Activated B cell treated with CpG ODN at 0.5 μM for 24 hours (primary cell): ENCODE results near the gene NR6A1. TPM values are rescaled to one million over a fixed set of nuclear protein-coding genes. Genes with fewer than 3 reads are reported as not detected.

Experiments used
- ATAC-seq: fragments of 200-7000 bp; cut with Tn5 transposase; one replicate; pipeline ENCODE4 v1.10.0; 2021; ENCODE audit warnings: low read depth, mild to moderate bottlenecking, moderate library complexity
- CTCF ChIA-PET: fragments of 350-600 bp; sonication (Branson Sonifier 250); formaldehyde crosslinking; loops from one replicate; lab custom pipeline; 2021; ENCODE audit warnings: antibody characterized with exemption; lab: Charles Lee
- POLR2A ChIA-PET: fragments of 350-600 bp; sonication (Branson Sonifier 250); formaldehyde crosslinking; loops from one replicate; lab custom pipeline; 2021; ENCODE audit warnings: antibody characterized with exemption; lab: Charles Lee
- DNase-seq: peaks from one replicate; pipeline ENCODE4 v3.0.0; 2022
- H3K27ac Mint-ChIP-seq: one replicate; pipeline ENCODE4 v1.8.0; 2020; ENCODE audit warnings: mixed read lengths
- H3K27me3 Mint-ChIP-seq: one replicate; pipeline ENCODE4 v1.8.0; 2021; ENCODE audit warnings: mixed read lengths
- H3K36me3 Mint-ChIP-seq: one replicate; pipeline ENCODE4 v1.8.0; 2021; ENCODE audit warnings: low read depth, mixed read lengths
- H3K4me1 Mint-ChIP-seq: one replicate; pipeline ENCODE4 v1.8.0; 2021; ENCODE audit warnings: mixed read lengths
- H3K4me3 Mint-ChIP-seq: one replicate; pipeline ENCODE4 v1.8.0; 2020; ENCODE audit warnings: mild to moderate bottlenecking, mixed read lengths
- H3K9me3 Mint-ChIP-seq: one replicate; pipeline ENCODE4 v1.8.0; 2020; ENCODE audit warnings: mixed read lengths
- intact Hi-C: fragments of 100-400 bp; cut with micrococcal nuclease; formaldehyde crosslinking; loops from one replicate; pipeline ENCODE4 v1.15.1; 2024
- total RNA-seq: library from RNA; stranded (reverse); gene quantifications from 2 replicates; pipeline ENCODE4 v1.2.3, GENCODE V29; 2022
- TF ChIP-seq, protein P1 (sequence below): fragments of 200-600 bp; IDR thresholded peaks from one replicate; pipeline ENCODE4 v1.8.0; 2022; ENCODE audit warnings: antibody characterized with exemption, mild to moderate bottlenecking

NR6A1 gene
- total RNA-seq, 1 donor from 2014 or later: 3.1 TPM

DNA sequence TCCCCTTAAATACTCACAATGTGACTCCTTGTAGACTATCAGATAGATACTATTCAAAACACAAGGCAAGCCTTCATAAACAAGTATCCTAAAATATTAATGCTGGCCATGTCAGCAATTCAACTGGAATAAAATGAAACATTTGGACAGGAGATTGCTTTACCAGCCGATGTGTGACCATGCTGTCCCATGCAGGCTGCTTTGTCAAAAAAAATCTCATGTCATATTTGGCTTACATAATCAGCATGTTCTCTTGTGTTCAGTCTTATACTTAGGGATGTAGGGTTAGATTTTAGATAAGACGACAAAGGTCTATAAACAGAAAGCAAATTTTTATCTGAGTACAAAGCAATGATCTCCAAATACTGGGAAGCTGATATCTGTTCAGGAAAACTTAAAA is 108.5 kb downstream of the NR6A1 start:
- no peak for ATAC-seq
- H3K4me3 Mint-ChIP-seq: no peak overlapping the region
- POLR2A ChIA-PET: no interaction called here
- no peaks in the 10 kb centered on the region for H3K27me3 Mint-ChIP-seq
- TF ChIP-seq, protein P1, sequence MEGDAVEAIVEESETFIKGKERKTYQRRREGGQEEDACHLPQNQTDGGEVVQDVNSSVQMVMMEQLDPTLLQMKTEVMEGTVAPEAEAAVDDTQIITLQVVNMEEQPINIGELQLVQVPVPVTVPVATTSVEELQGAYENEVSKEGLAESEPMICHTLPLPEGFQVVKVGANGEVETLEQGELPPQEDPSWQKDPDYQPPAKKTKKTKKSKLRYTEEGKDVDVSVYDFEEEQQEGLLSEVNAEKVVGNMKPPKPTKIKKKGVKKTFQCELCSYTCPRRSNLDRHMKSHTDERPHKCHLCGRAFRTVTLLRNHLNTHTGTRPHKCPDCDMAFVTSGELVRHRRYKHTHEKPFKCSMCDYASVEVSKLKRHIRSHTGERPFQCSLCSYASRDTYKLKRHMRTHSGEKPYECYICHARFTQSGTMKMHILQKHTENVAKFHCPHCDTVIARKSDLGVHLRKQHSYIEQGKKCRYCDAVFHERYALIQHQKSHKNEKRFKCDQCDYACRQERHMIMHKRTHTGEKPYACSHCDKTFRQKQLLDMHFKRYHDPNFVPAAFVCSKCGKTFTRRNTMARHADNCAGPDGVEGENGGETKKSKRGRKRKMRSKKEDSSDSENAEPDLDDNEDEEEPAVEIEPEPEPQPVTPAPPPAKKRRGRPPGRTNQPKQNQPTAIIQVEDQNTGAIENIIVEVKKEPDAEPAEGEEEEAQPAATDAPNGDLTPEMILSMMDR: no peak
- intact Hi-C loops: no loop called here
- H3K4me1 Mint-ChIP-seq: peaks cover 29% of the 10 kb centered on the region
- CTCF ChIA-PET: no interaction called here
- H3K36me3 Mint-ChIP-seq: peaks cover 3% of the 10 kb centered on the region
- no peaks in the 10 kb centered on the region for H3K9me3 Mint-ChIP-seq
- DNase-seq: no peak
- no peak overlapping the region for H3K27ac Mint-ChIP-seq

DNA sequence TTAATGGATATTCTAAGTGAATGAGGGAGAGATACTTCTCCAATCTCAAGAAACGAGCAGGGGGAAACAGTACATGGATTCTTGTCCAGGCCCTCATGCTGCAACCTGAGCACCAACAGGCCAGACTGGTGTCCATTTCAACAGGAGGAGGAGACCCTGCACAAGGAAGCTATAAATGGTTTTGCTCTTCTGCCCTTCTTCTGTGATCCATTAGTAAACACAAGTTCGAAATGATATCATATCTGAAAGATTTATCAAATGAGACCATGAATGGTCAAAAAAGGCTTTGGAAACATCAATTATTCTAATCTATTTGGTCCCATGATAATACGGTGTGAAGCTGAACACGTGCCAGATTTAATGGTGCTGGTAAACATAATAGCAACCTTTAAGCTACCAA is 109.8 kb downstream of the NR6A1 start:
- DNase-seq: no peak
- no peak for ATAC-seq
- peak overlapping the region; percentile 28 for H3K4me3 Mint-ChIP-seq
- no peaks in the 10 kb centered on the region for H3K27me3 Mint-ChIP-seq
- intact Hi-C loops: no loop called here
- H3K27ac Mint-ChIP-seq: no peak overlapping the region
- POLR2A ChIA-PET: no interaction called here
- H3K4me1 Mint-ChIP-seq: peaks cover 29% of the 10 kb centered on the region
- CTCF ChIA-PET: interaction anchor here (1.1 kb wide), 1 partner anchor 44 kb away, joined by 5 read pairs; no protein-coding TSS in a partner anchor
- H3K36me3 Mint-ChIP-seq: peaks cover 3% of the 10 kb centered on the region
- TF ChIP-seq, protein P1: no peak
- H3K9me3 Mint-ChIP-seq: no peaks in the 10 kb centered on the region

DNA sequence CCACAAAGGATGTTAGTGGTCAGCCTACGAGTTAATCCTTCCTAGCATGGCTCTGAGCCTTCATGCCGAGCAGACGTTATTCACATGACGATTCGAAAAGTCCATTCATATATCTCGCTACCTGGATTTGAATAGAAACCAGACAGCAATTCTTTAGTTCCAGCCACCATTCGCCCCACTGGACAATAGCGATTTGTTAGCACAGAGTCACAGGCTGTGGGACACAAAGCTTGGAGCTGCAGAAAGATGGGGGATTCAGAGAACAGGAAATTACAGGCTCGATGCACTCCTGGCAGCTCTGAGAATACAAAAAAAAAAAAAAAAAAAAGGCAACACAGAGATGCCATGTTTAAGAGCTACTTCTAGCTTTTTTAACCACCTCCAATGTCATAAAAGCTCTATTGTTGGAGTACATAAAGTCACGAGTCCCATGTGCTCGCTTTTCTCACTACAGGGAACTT is 110.7 kb downstream of the NR6A1 start:
- Mint-ChIP-seq H3K36me3 (peaks cover 3% of the 10 kb centered on the region), H3K9me3 (no peaks in the 10 kb centered on the region), H3K27me3 (no peaks in the 10 kb centered on the region), H3K4me3 (peak overlapping the region; percentile 91), H3K27ac (no peak overlapping the region), H3K4me1 (peaks cover 29% of the 10 kb centered on the region)
- ChIA-PET POLR2A (interaction anchor here (0.6 kb wide), 1 partner anchor 107 kb away, joined by 5 read pairs; no protein-coding TSS in a partner anchor), CTCF (interaction anchor here (1.1 kb wide), 2 partner anchors 43 to 51 kb away, joined by 3 to 5 read pairs; no protein-coding TSS in a partner anchor)
- DNase-seq: no peak
- intact Hi-C loops: no loop called here
- no peak for ATAC-seq
- TF ChIP-seq, protein P1: no peak

DNA sequence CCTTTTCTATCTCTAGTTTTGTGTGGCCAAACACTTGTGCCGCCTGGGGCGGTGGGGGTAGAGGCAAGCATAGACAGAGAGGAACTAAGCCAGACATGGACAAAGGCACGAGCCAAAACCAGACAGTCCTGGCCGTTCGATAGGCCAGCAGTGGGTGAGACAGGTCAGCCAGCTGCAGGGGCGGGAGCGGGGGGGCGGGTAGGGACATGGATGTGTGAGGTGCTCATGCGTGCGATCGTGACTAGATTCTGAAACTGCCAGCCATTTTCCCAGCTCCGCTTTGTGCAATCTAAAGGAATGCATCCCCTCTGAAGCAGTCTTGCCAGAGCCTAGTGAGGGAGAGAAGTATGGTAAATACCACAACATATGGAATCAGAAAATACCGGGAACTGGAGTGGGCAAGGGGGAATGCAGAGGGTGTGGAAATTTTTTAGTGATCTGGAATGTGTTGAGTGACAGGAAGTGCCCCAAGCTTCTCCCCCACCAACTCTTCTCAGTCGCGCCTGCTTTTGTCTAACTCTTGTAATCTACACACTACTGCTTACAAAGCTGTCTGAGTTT is 111.9 kb downstream of the NR6A1 start:
- H3K9me3 Mint-ChIP-seq: no peaks in the 10 kb centered on the region
- H3K4me1 Mint-ChIP-seq: peaks cover 29% of the 10 kb centered on the region
- H3K4me3 Mint-ChIP-seq: peak overlapping the region; percentile 91
- ATAC-seq (peak; percentile 54), DNase-seq (peak; percentile 20)
- H3K27me3 Mint-ChIP-seq: no peaks in the 10 kb centered on the region
- intact Hi-C loops: no loop called here
- TF ChIP-seq, protein P1: no peak
- H3K27ac Mint-ChIP-seq: peak overlapping the region; percentile 75
- POLR2A ChIA-PET: interaction anchor here (0.6 kb wide), 1 partner anchor 111 kb away, joined by 3 read pairs; no protein-coding TSS in a partner anchor
- CTCF ChIA-PET: interaction anchor here (1.3 kb wide), 1 partner anchor 36 kb away, joined by 3 read pairs; no protein-coding TSS in a partner anchor
- H3K36me3 Mint-ChIP-seq: peaks cover 3% of the 10 kb centered on the region
